OCI-LY7 (cell line): ENCODE measurements around the gene PCDHGA7.
A peak's percentile ranks its signal among the peaks of the same experiment; 100 is the strongest.

Experiments used
- CTCF ChIP-seq: fragments of 200-600 bp; sonication (generic); conservative IDR thresholded peaks from 2 replicates; pipeline ENCODE4 v1.5.1; 2014; ENCODE audit warnings: mild to moderate bottlenecking, antibody characterized with exemption, low read length, moderate library complexity, mixed read lengths
- EZH2phosphoT487 ChIP-seq: fragments of 200-600 bp; sonication (generic); IDR thresholded peaks from 2 replicates; pipeline ENCODE4 v1.6.1; 2018; ENCODE audit warnings: low read depth, borderline replicate concordance, mild to moderate bottlenecking, mixed run types, antibody characterized with exemption, low read length, moderate library complexity, mixed read lengths

GRCh38 chr5:141402553-141403243 is 20.2 kb downstream of the PCDHGA7 start, which contains the start of gene PCDHGA9:
- TF ChIP-seq CTCF = peak; percentile 26; the same call in 1 of the 2 replicates
- no peak for TF ChIP-seq EZH2phosphoT487
